ENCODE data around the gene ADGRL3. TPM values are rescaled to one million over a fixed set of nuclear protein-coding genes. Genes with fewer than 3 reads are reported as not detected.

ADGRL3 gene
- total and polyA plus RNA-seq, 4 donors = 0.39 to 59.9 (median 2.9) TPM

GRCh38 chr4:61663310-61663709 is 463.2 kb downstream of the ADGRL3 start:
- H3K9ac ChIP-seq (ENCODE audit: insufficient read depth in 1 of 2, low read length in 2 of 2) = no peak overlapping the region
- peaks cover 0 to 14% (median 1%) of the 10 kb centered on the region in 4 donors for H3K9me3 ChIP-seq (ENCODE audit: control insufficient read depth in 4 of 4, insufficient read depth in 3 of 4, low read length in 3 of 4)
- H3K4me3 ChIP-seq = no peak overlapping the region
- TF ChIP-seq, protein P1, sequence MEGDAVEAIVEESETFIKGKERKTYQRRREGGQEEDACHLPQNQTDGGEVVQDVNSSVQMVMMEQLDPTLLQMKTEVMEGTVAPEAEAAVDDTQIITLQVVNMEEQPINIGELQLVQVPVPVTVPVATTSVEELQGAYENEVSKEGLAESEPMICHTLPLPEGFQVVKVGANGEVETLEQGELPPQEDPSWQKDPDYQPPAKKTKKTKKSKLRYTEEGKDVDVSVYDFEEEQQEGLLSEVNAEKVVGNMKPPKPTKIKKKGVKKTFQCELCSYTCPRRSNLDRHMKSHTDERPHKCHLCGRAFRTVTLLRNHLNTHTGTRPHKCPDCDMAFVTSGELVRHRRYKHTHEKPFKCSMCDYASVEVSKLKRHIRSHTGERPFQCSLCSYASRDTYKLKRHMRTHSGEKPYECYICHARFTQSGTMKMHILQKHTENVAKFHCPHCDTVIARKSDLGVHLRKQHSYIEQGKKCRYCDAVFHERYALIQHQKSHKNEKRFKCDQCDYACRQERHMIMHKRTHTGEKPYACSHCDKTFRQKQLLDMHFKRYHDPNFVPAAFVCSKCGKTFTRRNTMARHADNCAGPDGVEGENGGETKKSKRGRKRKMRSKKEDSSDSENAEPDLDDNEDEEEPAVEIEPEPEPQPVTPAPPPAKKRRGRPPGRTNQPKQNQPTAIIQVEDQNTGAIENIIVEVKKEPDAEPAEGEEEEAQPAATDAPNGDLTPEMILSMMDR (IDR thresholded peaks at IDR 0.05; ENCODE audit: control extremely low read depth, extremely low read depth) = no peak
- no peaks in the 10 kb centered on the region for H3K27me3 ChIP-seq (ENCODE audit: control insufficient read depth in 3 of 3, insufficient read depth in 3 of 3, low read length in 2 of 3)
- H3K27ac ChIP-seq (ENCODE audit: low read depth in 1 of 2, low read length in 1 of 2) = no peak overlapping the region
- H3K36me3 ChIP-seq (ENCODE audit: control insufficient read depth in 4 of 4, insufficient read depth in 4 of 4, low read length in 4 of 4) = no peaks in the 10 kb centered on the region
- 95 to 98% methylated on average over 8 of the region's 8 CpGs for WGBS, 2 donors
- DNase-seq (no peak), ATAC-seq (ENCODE audit: insufficient read depth, low FRiP score) (no peak)
- no peaks in the 10 kb centered on the region for H3K4me1 ChIP-seq (ENCODE audit: control insufficient read depth in 5 of 5, insufficient read depth in 5 of 5, low read length in 5 of 5)

DNA sequence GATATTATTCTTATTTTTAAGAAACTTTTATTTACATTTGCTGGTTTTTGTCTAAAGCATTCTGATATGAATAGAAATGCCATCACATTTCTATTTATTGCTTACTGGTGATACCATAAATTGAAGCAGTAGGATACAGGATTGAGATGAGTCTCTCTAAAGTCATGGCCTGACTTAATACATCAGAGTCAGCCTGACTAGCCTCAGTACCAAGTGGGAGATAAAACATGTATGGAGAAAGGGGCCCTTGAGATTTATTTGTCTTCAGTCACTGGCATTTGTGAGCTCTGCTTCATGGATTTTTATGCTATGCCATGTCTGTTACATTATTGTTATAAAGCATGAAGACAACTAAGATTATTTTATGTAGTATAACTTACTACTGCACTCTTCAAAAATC is 465.5 kb downstream of the ADGRL3 start:
- Histone ChIP-seq H3K4me3 (no peak overlapping the region), H3K27ac (ENCODE audit: low read depth in 1 of 2, low read length in 1 of 2) (no peak overlapping the region), H3K4me1 (ENCODE audit: control insufficient read depth in 5 of 5, insufficient read depth in 5 of 5, low read length in 5 of 5) (no peaks in the 10 kb centered on the region), H3K9me3 (ENCODE audit: control insufficient read depth in 4 of 4, insufficient read depth in 3 of 4, low read length in 3 of 4) (peaks cover under 1 to 14% (median 5%) of the 10 kb centered on the region in 4 donors), H3K9ac (ENCODE audit: insufficient read depth in 1 of 2, low read length in 2 of 2) (no peak overlapping the region), H3K27me3 (ENCODE audit: control insufficient read depth in 3 of 3, insufficient read depth in 3 of 3, low read length in 2 of 3) (no peaks in the 10 kb centered on the region), H3K36me3 (ENCODE audit: control insufficient read depth in 4 of 4, insufficient read depth in 4 of 4, low read length in 4 of 4) (no peaks in the 10 kb centered on the region)
- TF ChIP-seq, protein P1 (IDR thresholded peaks at IDR 0.05; ENCODE audit: control extremely low read depth, extremely low read depth) = no peak
- no peak for ATAC-seq (ENCODE audit: insufficient read depth, low FRiP score)
- DNase-seq = no peak

DNA sequence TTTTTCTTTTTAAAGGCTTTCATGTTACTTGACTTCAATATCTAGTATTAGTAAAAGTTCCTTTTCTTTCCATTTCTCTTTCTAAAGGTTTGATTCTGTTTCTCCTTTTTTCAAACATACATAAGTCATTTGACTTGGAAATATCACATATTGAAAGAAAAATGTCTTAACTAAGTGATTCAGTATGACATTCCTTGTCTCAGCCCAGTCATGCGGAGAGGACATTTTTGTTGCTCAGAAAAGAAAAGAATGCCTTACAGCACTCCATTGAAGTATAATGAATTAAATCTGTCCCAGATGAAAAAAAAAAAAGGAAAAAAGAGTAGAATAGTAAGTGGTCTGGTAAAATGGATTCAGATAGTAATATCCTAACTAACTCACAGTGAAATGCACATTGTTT is 466.1 kb downstream of the ADGRL3 start:
- Histone ChIP-seq H3K4me1 (ENCODE audit: control insufficient read depth in 5 of 5, insufficient read depth in 5 of 5, low read length in 5 of 5) (no peaks in the 10 kb centered on the region), H3K36me3 (ENCODE audit: control insufficient read depth in 4 of 4, insufficient read depth in 4 of 4, low read length in 4 of 4) (no peaks in the 10 kb centered on the region), H3K9me3 (ENCODE audit: control insufficient read depth in 4 of 4, insufficient read depth in 3 of 4, low read length in 3 of 4) (peaks cover 3 to 15% (median 5%) of the 10 kb centered on the region in 4 donors), H3K27me3 (ENCODE audit: control insufficient read depth in 3 of 3, insufficient read depth in 3 of 3, low read length in 2 of 3) (no peaks in the 10 kb centered on the region), H3K9ac (ENCODE audit: insufficient read depth in 1 of 2, low read length in 2 of 2) (no peak overlapping the region), H3K27ac (ENCODE audit: low read depth in 1 of 2, low read length in 1 of 2) (no peak overlapping the region), H3K4me3 (no peak overlapping the region)
- 80 to 95% methylated on average over 1 of the region's 1 CpG for WGBS, 2 donors
- TF ChIP-seq, protein P1 (IDR thresholded peaks at IDR 0.05; ENCODE audit: control extremely low read depth, extremely low read depth) = no peak
- ATAC-seq (ENCODE audit: insufficient read depth, low FRiP score) = no peak
- DNase-seq = no peak

DNA sequence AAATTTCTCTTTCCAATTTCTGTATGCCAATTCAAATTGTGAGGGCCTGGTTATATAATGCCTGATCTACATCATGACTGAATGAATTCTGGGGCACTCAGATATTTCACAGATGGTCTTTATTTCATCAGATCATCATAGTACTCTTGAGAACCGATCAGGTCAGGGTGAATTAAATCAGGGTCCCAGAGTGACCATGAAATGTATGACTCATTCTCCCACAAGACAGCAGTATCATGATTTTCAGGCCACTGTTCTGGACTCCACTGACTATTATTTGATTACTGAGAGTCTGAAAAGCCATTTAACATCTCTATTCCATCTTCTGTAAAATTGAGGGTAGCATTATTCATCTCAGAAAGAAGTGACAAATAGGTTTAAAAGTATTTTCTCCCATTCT is 471.5 kb downstream of the ADGRL3 start:
- no peaks in the 10 kb centered on the region for H3K27me3 ChIP-seq (ENCODE audit: control insufficient read depth in 3 of 3, insufficient read depth in 3 of 3, low read length in 2 of 3)
- no peaks in the 10 kb centered on the region for H3K4me1 ChIP-seq (ENCODE audit: control insufficient read depth in 5 of 5, insufficient read depth in 5 of 5, low read length in 5 of 5)
- no peak overlapping the region for H3K9ac ChIP-seq (ENCODE audit: insufficient read depth in 1 of 2, low read length in 2 of 2)
- no peak for DNase-seq
- 84 to 94% methylated on average over 1 of the region's 1 CpG for WGBS, 2 donors
- H3K4me3 ChIP-seq = no peak overlapping the region
- H3K27ac ChIP-seq (ENCODE audit: low read depth in 1 of 2, low read length in 1 of 2) = no peak overlapping the region
- no peaks in the 10 kb centered on the region for H3K36me3 ChIP-seq (ENCODE audit: control insufficient read depth in 4 of 4, insufficient read depth in 4 of 4, low read length in 4 of 4)
- no peak for ATAC-seq (ENCODE audit: insufficient read depth, low FRiP score)
- H3K9me3 ChIP-seq (ENCODE audit: control insufficient read depth in 4 of 4, insufficient read depth in 3 of 4, low read length in 3 of 4) = peaks cover 2 to 4% (median 3%) of the 10 kb centered on the region in 4 donors
- TF ChIP-seq, protein P1 (IDR thresholded peaks at IDR 0.05; ENCODE audit: control extremely low read depth, extremely low read depth) = no peak
